Stimulated activated CD8-positive, alpha-beta memory T cell treated with anti-CD3 and anti-CD28 coated beads, Interleukin-4, amount 100 ng/mL, for 48 hours (primary cell): ENCODE measurements around the gene TBX20.
"Not testable (repeated sequence)": the region's sequence is repeated elsewhere in the genome, so short reads cannot be mapped to it uniquely, and the experiment has no call there.

Experiments used
- DNase-seq: peaks from one replicate; pipeline ENCODE4 v3.0.0-alpha.2; 2020

Gene TBX20

DNA sequence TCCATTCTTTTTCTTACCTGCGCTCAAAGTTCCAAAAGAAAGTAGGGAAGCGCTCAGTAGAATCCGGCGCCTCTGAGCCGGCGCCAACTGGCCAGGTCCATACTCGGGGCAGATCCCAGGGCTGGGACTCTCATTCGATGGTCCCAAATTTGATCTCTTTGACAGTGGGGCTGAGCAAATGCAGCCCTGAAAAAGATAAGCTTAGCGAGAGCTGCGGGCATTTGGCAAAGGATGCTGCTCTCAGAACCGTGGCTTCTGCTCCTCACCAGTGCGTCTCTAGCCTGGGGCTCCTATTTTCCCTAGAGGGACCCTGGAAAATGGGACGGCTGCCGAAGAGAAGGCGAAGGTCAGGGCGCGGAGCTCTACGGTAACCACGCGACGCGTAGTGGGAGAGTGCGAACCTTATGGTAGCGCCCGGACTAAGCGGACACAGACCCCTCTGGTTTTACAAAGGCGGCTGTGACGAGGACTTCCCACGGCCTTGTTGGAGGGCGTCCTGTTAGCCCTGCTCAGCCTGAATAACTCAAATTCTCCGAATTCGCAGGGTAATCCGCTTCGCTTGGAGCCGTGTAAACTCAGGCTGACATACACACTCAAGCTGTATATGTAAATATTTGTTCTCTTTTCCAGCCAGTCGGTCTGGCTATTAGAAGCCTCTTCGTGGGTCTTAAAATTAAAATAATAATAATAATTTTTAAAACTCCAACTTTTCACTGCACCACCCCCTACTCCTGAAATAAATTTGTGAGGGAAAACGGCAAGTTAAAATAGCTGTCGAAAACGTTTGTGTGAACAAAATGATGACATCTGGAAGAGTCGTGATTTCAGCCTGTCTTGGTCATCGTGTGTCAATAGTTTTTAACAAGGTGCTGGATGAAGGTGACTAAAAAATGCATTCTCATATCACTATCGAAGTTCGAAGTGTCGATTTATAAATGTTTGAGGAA, 869 bp upstream of the TBX20 start:
- DNase-seq, result no peak

DNA sequence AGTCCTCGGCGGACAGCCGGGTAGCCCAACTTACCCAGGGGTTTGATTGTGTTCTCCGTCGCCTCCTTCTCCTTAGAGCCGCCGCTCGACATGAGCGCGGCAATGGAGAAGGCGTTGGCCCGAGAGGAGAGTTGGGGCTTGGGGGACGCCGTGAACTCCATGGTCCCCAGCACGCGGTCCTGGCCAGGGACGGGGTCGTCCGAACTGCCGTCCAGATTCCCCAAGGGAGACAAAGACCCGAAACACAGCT, 515 bp downstream of the TBX20 start:
- no peak for DNase-seq

DNA sequence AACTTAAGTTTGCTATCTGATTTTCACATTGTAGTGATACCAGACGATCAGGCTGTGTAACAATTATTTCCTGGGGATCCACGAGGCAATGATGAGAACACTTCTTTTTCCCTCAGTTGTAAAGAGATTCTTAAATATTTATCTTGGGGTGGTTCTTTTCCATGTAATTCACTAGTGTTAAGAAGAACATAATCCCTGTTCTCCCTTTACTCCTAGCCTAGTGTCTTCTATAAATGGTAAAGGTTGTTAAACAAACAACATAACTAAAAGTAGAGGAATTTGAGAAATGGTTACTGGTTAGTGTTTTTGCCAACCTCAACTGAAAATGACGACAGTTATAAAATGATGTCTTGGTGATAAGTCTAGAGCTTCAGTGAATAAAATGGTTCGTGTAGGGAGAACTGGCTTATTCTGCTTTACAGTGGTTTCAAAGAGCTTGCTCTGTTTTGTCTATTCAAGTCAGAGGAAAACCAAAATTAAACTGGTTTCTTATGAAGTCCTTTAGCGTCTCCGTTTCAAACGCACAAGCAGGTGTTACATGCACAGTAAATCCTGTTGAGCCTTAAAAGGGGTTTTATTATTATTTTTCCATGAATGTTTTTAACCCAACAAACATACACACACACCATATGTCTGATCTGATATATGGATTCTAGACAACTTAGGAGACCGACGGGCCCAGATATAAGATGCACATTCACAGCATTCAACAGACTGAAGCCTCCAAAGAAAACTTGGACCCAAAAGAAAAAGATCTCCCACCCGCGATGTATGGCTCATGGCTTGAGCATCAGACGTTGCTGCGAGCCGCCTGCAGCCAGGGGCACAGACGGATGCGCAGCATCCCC, 1.1 kb downstream of the TBX20 start:
- no peak for DNase-seq

DNA sequence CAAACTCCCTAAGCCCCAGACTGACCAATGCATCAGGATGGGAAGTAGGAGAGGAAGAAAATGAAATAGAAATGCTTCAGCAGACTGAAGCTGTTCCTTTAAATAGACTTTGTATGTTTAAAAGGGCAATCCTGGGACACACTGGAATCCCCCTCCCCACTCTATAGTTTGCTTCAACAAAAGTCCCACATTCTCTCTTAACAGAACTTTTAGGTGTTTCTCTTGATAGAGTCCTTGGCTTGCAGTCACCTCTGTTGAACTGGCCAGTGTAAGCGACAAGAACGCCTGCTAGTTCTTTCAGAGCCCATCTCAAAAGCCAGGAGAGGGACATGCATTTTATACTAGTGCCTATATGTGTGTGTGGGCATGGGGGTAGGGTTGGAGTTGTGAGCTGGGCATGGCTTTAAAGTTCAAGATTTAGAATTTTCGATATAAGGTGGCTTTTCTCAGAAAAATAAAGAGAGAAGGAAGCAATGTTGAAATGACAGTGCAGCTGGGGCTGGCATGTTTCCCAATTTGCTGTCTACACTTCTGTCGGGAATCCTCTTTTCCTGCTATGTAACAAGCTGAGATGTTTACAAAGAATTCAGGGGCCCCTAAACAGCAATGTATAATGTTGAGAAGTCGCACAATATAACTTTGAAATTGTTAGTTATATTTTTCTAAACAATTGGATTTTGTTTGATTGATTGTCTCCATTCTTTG, 2.1 kb downstream of the TBX20 start:
- DNase-seq, result no peak

DNA sequence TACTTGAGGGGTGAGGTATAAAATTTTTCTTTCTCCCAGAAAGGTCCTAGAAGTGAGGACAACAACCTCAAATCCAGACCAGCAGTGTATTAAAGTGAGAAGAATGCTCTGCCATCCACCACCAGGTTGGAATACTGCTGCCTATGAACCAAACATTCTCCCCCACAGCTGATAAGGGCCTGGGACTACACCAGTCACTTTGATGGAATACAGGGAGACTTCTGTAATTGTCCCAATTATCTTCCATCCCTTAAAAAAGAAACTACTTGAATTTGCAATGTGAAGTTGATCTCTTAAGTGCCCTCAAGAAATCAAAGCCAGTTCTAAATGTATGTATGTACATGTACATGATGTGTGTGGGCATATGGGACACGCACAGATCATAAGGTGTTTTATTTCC, 3.0 kb downstream of the TBX20 start:
- DNase-seq, result no peak

DNA sequence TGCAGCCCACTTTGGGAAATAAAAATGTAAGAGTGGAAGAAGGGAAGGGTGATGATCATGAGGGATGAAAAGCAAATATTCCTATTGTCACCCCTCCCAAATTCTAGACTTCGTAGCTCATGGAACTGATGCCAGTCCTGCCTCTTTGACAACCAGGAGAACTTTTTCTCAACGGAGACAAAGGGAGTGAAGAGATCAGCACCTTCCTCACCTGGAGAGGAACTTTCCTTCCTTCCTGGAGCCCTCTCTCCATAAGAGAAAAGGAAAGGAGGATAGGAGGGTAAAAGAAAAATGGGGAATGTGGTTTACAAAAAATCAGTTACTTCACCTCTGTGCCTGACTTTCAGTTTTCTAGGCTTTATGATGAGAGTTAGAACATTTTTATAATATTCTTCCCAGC, 3.4 kb downstream of the TBX20 start:
- no peak for DNase-seq

DNA sequence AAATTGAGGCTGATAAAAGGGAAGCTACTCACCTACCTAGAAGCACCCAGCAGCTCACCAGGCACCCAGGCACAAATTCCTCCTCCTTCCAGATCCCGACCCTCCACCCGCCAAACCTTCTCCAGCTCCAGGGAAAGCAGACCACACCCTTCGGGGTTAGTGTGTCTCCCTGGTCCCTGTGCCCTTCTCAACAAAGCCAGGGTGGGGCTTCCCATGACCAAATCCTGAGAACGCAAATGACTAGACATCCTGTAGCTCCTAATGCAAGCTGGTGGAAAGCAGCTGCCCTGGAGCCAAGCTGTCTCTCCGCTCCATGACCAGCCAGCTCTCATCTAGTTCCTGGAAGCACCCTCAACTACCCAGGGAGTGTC, 4.4 kb downstream of the TBX20 start:
- no peak for DNase-seq

DNA sequence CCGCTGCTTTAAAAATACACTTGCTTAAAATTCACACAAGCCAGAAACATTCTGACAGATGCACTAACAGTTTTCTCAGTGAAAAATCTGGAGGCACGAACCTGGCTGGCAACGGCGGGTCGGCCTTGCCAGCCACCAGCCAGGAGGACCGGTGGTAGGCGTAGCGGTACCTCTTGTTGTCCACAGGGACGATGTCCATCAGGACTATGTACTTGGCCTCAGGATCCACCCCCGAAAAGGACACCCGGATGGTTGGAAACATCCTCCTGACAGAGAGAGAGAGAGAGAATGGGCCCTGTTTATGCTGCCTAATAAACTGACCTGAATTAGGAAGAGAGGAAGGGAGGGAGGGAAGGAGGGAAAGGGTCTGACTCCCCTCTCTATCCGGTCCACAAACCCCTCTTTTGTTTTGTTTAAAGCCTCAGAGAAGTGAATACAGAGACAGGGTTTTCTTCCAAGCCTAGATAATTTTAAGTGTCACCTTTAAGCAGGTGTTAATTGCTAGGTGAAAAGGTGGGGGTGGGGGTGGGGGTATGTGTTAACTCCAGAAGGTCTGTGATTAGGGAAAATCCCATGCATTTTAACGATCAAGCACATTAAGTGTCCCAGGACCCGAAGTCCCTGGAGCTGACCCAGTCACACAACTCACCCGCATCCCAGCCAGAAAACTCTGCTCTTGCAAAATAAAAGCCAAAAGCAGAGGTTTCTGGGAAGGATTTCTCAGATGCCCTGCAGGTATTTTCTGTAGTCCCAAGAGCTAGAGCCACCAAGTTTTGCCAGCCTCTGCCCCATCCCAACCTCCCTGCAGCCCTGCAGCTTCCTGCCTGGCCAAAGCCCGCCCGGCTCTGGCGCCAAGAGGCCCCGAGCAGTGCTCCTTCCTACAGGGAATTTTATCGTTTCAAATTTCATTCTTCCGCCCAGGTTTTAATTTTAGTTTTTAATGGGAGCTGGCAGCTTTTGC, 5.0 kb downstream of the TBX20 start:
- no peak for DNase-seq

DNA sequence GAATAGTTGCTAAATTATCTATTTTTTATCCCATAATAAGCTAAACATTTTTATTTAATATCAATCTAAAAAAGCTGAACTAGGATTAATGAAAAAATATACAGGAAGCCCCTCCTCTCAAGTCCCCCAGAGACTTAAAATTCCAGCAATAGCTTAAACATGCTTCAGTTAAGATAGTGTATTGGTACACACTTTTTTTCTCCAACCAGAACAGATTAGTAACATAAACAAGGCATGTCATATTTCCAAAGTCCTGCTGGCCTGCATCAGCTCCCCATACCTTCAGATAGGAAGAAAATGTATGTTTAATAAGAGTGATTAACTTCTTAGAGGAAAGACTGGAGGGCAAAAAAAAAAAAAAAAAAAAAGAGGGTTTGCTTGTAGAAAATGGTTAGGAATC, 7.1 kb downstream of the TBX20 start:
- no peak for DNase-seq

DNA sequence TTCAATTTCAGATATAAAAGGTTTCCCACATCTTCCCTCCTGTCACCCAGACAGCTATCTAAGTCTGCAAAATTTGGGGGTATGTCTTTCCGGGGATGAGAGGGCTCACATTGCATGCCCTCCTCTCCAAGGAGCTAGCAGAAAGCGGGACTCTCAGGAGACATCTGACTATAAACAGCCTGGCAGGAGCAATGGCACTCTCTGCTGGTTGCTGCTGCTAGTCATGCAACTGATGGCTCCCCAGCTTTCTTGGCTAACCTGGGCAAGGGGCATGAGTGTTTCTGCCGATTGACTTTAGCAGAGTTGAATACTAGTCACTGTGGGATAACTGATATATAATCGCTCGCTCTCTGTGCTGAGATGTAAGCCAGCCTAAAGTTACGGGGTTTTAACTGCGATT, 12.0 kb downstream of the TBX20 start:
- no peak for DNase-seq

DNA sequence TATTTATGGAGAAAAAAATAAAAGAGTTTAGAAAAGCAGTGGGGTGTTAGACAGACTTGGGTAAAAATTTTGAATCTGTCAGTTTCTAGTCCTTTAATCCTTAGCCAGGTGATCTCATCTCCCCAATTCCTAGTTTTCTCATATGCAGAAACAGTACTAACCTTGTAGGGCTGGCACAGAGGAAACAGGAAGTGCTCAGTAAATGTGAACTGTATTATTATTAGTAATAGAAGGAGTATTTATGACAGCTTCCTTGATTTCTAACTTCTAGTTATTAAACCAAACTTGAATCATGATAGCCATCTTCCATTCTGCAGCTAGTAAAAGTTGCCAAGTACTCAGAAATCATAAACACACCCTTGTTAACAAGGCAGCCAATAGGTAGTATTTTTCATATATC, 12.5 kb downstream of the TBX20 start:
- no peak for DNase-seq

DNA sequence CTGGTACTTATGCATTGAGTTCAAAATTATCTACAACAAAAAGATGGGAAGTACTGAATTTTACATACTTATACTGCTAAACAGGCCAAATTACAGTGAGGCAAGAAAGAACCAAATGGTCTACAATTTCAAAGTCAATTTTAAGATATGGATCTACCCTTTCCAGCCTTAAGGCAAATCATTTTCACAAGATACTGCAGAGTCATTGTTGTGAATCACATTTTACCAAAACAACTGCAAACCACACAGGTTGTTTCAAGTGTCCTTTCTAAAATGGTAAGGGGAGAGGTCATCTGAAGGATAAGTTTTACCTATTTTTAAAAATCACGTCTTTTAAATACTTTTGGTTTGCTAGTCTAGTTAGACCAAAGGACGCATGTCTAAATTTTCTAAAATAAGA, 12.9 kb downstream of the TBX20 start:
- DNase-seq, result not testable (repeated sequence)

DNA sequence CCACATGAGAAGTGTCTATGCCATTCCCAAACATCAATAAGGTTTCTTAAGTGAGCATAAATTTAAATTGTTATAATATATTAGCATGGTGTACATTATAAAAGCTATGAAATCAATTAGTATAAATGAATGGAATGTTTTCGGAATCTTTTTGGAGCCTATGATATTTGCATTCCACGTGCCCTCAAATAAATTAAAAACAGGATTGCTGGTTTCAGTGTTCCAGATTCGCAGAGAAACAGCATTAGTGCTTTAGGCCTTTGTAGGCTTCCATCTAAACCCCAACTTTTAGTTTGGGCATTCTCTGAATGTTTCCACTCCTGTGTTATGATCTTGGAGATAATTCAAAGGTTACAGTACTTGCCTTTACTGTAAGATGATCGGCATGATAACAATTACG, 15.4 kb downstream of the TBX20 start:
- not testable (repeated sequence) for DNase-seq

DNA sequence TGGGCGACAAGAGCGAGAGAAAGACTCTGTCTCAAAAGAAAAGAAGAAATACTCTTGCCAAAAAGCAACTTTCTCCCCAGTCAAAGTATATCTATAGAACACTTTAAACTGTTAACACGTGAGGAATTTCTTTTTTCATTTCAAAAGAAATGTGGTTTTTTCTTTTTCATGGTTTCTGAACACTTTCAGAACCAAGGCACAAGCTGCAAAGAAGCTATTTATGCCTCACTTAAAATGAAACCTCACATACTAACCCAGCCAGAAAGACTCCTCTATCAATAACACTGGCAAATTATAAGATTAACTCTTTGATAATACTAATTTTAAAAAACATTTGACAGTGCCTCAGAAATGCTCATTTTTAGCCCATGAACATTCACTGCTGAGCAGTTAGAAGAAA, 20.9 kb downstream of the TBX20 start:
- DNase-seq, result no peak

DNA sequence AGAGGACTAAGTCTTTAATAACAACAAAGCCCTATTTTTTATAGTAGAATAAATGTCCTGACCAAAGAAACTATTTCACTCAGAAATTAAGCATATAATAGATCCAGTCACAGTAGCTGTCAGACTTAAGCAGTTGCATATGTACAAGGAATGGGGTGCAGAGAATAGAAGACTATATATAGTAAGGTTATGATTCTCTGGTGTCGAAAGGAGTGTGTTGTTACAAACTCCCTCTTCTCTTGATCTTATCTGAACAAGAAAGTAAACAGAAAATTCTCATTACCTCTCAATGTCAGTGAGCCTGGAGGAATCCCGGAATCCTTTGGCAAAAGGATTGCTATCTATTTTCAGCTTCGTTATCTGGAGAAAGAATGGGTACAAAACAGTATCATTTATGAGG, 22.7 kb downstream of the TBX20 start:
- not testable (repeated sequence) for DNase-seq

DNA sequence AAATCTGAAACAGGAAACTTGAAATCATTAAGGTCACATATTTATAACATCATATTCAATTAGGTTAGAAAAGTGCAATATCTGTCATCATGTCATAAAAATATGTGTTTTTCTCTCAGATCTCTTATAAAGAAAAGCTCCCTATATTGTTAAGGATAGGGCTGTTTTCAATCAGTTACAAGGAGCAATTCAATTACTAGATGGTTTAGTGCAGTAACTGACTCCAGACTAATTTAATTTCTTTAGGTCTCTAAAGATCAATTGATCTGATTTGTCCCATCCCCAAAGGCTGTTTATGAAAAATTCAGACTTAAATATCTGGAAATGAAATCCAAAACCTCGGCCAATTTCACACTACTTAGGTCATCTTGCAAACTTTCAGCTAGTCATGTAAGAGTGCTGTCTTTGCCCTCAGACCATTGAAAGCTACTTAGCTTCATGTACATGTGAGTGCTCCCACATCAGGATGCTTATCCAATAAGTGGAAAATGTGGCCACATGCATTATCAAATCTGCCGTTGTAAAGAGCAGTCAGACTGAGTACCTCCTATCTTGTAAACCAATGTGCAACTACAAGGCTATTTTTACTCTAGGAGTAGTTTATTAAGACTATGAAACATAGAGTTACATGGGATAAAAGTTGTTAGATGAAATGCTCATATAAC, 24.7 kb downstream of the TBX20 start:
- not testable (repeated sequence) for DNase-seq

DNA sequence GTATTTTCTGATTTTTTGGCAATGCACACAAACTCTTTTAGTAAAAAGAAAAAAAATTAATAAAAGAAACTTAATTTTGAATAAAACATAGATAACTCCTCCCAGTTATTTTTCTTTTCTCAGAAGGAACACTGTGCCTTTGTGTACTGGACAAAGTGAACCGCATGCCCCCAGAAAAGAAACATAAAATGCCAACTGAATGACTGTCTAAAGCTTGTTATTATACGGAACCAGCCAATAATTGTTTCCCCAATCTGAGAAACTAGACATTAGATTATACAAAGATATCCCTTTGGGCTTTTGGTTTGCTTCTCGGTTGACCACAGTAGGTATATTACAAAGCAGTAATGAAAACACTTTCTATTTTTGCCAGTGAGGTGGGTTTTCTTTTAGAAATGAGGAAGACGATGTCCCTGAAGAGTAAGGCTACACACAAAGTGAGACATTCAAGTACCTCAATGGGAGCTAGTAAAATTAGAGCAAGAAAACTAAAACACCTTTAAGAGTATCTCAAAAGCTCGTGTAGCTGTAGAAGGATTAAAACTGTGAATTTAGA, 25.3 kb downstream of the TBX20 start:
- not testable (repeated sequence) for DNase-seq

DNA sequence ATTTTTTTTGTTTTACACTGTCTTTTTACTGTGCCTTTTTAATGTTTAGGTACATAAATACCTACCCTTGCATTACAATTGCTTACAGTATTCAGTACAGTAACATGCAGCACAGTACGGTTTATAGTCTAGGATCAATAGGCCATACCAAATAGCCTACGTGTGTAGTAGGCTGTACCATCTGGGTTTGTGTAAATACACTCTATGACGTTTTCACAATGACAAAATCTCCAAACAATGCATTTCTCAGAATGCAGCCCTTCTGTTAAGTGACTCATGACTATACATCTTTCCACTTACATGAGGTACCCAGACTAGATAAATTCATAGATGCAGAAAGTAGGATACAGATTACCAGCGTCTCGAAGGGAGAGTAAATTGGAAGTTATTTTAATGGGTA, 26.5 kb downstream of the TBX20 start:
- not testable (repeated sequence) for DNase-seq

DNA sequence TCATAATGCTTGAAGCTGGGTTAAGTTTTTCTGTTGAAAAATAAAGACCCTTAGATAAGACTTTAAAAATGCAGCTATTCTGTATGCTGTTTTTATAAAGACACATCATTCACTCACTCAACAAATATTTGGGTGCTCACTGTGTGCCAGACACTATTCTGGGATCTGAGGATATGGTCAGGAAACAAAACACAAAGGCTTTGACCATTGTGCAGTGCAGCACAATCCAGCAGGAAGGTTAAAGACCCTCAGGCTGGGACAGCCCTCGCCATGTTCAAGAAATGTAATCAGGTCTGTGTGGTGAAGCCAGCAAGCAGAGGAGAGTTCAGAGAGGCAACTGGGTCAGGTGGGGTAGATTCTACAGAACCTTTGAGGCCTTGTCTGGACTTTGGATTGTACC, 31.5 kb downstream of the TBX20 start:
- DNase-seq, result not testable (repeated sequence)

DNA sequence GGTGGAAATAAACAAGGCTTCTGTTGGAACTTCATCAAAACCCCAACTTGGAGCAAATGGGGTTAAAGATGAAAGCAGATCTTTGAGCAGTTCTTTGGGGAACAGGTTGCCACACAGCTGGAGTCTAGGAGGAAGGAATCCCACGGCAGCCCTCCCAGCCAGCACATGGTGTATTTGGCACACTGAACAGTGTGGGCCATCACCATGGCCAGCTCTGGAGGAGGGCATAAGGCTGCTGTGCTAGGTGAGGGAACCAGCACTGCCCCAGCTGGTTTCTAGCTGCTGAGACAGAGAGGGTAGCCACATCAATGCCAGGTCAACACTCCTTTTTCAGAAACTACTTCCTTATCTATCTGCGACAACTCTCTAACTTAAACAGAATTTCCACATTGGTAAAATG, 33.7 kb downstream of the TBX20 start:
- not testable (repeated sequence) for DNase-seq

DNA sequence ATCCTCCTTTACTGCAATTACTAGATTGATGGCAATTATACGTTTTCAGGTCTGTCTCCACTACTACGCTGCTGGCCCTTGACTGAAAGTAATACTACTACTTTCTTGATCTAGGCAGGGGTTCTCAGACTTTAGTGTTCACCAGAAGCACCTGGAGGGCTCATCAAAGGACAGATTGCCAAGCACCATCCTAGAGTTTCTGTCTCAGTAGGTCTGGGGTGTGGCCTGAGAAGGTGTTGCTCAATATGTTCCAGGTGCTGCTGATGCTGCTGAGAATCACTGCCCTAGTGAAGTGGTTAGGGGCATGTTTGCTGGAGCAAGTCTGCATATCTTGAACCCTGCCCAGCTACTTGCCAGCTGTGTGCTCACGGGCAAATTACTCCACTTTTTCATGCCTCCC, 37.9 kb downstream of the TBX20 start:
- not testable (repeated sequence) for DNase-seq

DNA sequence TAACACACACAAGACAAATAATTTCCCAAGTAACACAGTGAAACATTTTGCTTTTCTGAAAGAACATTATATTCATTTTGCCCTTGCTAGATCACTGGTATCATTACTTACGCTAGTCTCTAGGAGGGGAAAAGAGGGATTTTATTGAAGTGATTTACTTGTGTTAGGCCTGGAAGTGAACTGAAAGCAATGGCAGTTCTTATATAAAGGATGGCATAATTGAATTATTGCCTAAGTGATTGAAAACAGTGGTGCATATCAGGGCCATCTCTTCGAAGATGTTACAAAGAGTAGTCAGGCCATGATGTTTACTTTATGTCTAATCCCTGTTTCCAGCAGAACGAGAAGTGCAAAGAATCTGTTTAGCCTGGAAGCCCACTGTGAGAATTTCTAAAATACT, 38.8 kb downstream of the TBX20 start:
- DNase-seq, result not testable (repeated sequence)
